ENCODE results near the gene DGKD.
A peak's percentile ranks its signal among the peaks of the same experiment; 100 is the strongest.

The DGKD gene

GRCh38 chr2:233433029-233433428 lies 78.7 kb downstream of the DGKD start:
- DNase-seq: no peak

GRCh38 chr2:233433794-233434193 lies 79.5 kb downstream of the DGKD start:
- DNase-seq: no peak

- DNase-seq: no peak
Measured at GRCh38 chr2:233434666-233435330, 80.5 kb downstream of the DGKD start.

- no peak for DNase-seq
Measured at GRCh38 chr2:233435436-233436190, 81.3 kb downstream of the DGKD start.

- DNase-seq: no peak
Measured at GRCh38 chr2:233436191-233436581, 81.9 kb downstream of the DGKD start.

GRCh38 chr2:233436691-233437438 lies 82.6 kb downstream of the DGKD start:
- DNase-seq: no peak

GRCh38 chr2:233437439-233437955 lies 83.2 kb downstream of the DGKD start:
- no peak for DNase-seq

- DNase-seq: no peak
Measured at GRCh38 chr2:233438573-233439147, 84.4 kb downstream of the DGKD start.

- DNase-seq: no peak
Measured at GRCh38 chr2:233439191-233439590, 84.9 kb downstream of the DGKD start.

- no peak for DNase-seq
Measured at GRCh38 chr2:233440314-233440713, 86.0 kb downstream of the DGKD start.

- no peak for DNase-seq
Measured at GRCh38 chr2:233440714-233441113, 86.4 kb downstream of the DGKD start.

- no peak for DNase-seq
Measured at GRCh38 chr2:233441161-233442027, 87.1 kb downstream of the DGKD start.

GRCh38 chr2:233442028-233442310 lies 87.7 kb downstream of the DGKD start:
- DNase-seq: no peak

- peak; percentile 83 for DNase-seq
Measured at GRCh38 chr2:233443511-233444183, 89.4 kb downstream of the DGKD start.

- no peak for DNase-seq
Measured at GRCh38 chr2:233444501-233444900, 90.2 kb downstream of the DGKD start.

- DNase-seq: no peak
Measured at GRCh38 chr2:233445152-233445830, 91.0 kb downstream of the DGKD start.

GRCh38 chr2:233446121-233446520 lies 91.8 kb downstream of the DGKD start:
- no peak for DNase-seq

- DNase-seq: no peak
Measured at GRCh38 chr2:233446606-233447305, 92.5 kb downstream of the DGKD start.

- no peak for DNase-seq
Measured at GRCh38 chr2:233447506-233448219, 93.4 kb downstream of the DGKD start.

- peak; percentile 29 for DNase-seq
Measured at GRCh38 chr2:233448220-233448559, 93.9 kb downstream of the DGKD start.
